ENCODE results near the gene ADSS2. TPM values are rescaled to one million over a fixed set of nuclear protein-coding genes. Genes with fewer than 3 reads are reported as not detected.

ADSS2 gene
- total and polyA plus RNA-seq, 11 donors = 3.5 to 14.0 (median 6.7) TPM

- H3K4me3 ChIP-seq = no peak overlapping the region
- intact Hi-C loops (cut with DNase I) = no loop called here
- H3K4me1 ChIP-seq = no peaks in the 10 kb centered on the region
- H3K27ac ChIP-seq = no peak overlapping the region
- TF ChIP-seq POLR2A (IDR thresholded peaks at IDR 0.05) (no peak), CTCF (IDR thresholded peaks at IDR 0.05) (no peak)
- ATAC-seq (no peak), DNase-seq (no peak)
- H3K9me3 ChIP-seq = no peaks in the 10 kb centered on the region
- H3K27me3 ChIP-seq = no peaks in the 10 kb centered on the region
- H3K36me3 ChIP-seq = no peaks in the 10 kb centered on the region
- WGBS, 4 donors = 44 to 67% (median 56%) methylated on average over 1 of the region's 1 CpG
Observed at GRCh38 chr1:244387415-244387814, 64.3 kb downstream of the ADSS2 start.

- H3K27ac ChIP-seq = no peak overlapping the region
- TF ChIP-seq CTCF (IDR thresholded peaks at IDR 0.05) (no peak), POLR2A (IDR thresholded peaks at IDR 0.05) (no peak)
- ATAC-seq (no peak), DNase-seq (no peak)
- H3K9me3 ChIP-seq = no peaks in the 10 kb centered on the region
- intact Hi-C loops (cut with DNase I) = no loop called here
- WGBS, 4 donors = 92 to 96% (median 95%) methylated on average over 1 of the region's 1 CpG
- no peak overlapping the region for H3K4me3 ChIP-seq
- H3K27me3 ChIP-seq = no peaks in the 10 kb centered on the region
- no peaks in the 10 kb centered on the region for H3K36me3 ChIP-seq
- H3K4me1 ChIP-seq = no peaks in the 10 kb centered on the region
Observed at GRCh38 chr1:244386595-244386994, 65.1 kb downstream of the ADSS2 start.

DNA sequence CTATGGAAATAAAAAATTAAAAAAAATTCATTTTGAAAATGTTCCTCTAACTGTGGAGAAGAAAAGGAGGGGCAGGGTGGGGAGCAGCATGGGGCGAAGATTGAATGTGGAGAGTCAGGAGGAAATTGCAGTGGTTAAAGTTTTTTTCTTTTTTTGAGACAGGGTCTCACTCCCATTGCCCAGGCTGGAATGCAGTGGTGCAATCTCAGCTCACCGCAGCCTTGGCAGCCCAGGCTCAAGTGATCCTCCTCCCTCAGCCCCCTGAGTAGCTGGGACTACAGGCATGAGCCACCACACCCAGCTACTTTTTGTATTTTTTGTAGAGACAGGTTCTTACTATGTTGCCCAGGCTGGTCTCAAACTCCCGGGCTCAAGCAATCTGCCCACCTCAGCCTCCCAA is 67.6 kb downstream of the ADSS2 start:
- H3K4me3 ChIP-seq = no peak overlapping the region
- no peaks in the 10 kb centered on the region for H3K9me3 ChIP-seq
- no peaks in the 10 kb centered on the region for H3K27me3 ChIP-seq
- 87 to 93% (median 90%) methylated on average over 3 of the region's 3 CpGs for WGBS, 4 donors
- H3K4me1 ChIP-seq = no peaks in the 10 kb centered on the region
- no peak overlapping the region for H3K27ac ChIP-seq
- DNase-seq = no peak
- intact Hi-C loops (cut with DNase I) = no loop called here
- TF ChIP-seq POLR2A (IDR thresholded peaks at IDR 0.05) (no peak), CTCF (IDR thresholded peaks at IDR 0.05) (no peak)
- ATAC-seq = no peak
- no peaks in the 10 kb centered on the region for H3K36me3 ChIP-seq

DNA sequence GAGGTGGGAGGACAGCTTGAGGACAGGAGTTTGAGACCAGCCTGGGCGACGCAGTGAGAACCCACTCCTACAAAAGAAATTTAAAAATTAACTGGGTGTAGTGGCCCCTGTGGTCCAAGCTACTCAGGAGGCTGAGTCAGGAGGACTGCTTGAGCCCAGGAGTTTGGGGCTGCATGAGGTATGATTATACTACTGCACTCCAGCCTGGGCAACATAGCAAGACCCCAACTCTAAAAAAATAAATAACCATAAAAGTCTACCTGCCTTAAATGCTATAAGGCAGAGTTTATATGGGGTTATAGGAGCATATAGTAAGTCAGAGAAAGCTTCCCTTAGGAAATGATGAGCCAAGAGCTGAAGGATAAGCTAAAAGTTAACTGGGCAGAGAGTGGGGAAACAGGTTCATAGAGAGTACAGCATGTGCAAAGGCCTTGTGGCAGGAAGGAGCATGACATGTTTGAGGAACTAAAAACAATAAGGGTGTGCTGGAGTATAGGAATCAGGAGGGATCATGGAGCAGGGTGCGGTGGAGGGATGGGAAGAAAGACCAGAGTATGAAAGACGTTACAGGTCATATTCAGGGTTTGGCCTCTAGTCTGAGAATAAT is 68.3 kb downstream of the ADSS2 start:
- DNase-seq (no peak), ATAC-seq (no peak)
- H3K4me1 ChIP-seq = no peaks in the 10 kb centered on the region
- H3K36me3 ChIP-seq = no peaks in the 10 kb centered on the region
- TF ChIP-seq POLR2A (IDR thresholded peaks at IDR 0.05) (no peak), CTCF (IDR thresholded peaks at IDR 0.05) (peak in 1 of 12 donors; percentile 13)
- H3K27ac ChIP-seq = no peak overlapping the region
- intact Hi-C loops (cut with DNase I) = no loop called here
- H3K27me3 ChIP-seq = no peaks in the 10 kb centered on the region
- H3K4me3 ChIP-seq = no peak overlapping the region
- WGBS, 4 donors = 81 to 99% (median 90%) methylated on average over 4 of the region's 4 CpGs
- no peaks in the 10 kb centered on the region for H3K9me3 ChIP-seq

Data from heart left ventricle (tissue), 16 donors.